GM21381 (cell line): ENCODE measurements around the gene PRKCI.
"Not testable (repeated sequence)": the region's sequence is repeated elsewhere in the genome, so short reads cannot be mapped to it uniquely, and the experiment has no call there.

Experiments
- ATAC-seq: cut with Tn5 transposase; IDR thresholded peaks from one replicate; pipeline ENCODE4 v1.9.1; 2021; ENCODE audit warnings: mild to moderate bottlenecking, moderate library complexity; ENCODE audit not compliant: unreplicated experiment

PRKCI gene

DNA sequence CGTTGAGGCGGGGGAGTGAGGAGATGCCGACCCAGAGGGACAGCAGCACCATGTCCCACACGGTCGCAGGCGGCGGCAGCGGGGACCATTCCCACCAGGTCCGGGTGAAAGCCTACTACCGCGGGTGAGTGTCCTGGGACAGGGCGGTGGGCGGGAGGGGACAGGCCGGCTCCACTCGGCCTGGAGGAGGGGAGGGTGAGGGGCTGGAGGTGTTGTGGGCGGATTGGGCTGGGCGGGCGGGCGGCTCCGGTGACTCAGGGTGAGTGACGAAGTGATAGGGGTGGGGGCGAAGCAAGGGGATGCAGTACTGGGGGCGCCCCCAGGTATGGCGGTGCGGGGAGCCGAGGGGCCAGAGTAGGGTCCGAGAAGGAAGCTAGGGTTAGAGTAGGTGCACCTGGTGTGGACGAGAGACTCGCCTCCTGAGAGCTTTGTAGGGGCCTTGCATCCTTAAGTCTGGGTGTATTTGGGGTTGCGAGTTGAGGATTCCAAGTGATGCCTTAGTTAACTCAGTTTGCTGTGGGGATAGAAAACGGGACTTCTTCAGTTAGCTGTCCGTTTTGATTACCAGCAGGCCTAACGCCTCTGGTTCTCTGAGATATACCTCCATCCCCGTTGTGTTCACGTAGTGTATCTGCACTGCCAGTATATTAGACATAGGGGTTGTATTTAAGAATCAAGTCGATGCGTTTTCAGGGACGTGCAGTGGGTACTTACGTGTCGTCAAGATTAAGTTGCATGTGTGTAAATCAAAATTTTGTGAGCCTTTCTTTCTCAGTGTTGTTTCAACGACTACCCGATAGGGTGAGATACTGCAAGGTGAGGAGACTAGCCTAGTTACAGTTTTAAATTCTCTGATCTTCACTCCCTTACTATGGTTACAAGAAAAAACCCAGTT is 670 bp downstream of the PRKCI start:
- ATAC-seq = no peak

DNA sequence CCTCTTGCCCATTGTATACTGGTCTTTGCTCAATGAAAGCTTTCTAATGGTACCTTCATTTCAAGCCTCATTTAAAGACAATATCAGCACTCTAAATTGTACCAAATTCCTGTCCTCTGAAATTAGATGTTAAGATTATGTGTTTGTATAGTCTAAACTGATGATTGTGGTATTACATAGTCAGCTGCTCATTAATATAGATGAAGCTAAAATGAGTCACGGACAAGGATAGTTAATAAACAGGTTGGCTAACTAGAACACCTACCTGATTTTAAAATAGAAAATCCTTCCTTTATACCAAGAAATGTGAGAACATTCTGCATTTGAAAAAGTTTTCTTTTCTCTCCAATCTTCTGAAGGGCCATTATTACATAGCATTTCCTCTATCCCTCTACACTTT is 2.9 kb downstream of the PRKCI start:
- ATAC-seq = no peak

DNA sequence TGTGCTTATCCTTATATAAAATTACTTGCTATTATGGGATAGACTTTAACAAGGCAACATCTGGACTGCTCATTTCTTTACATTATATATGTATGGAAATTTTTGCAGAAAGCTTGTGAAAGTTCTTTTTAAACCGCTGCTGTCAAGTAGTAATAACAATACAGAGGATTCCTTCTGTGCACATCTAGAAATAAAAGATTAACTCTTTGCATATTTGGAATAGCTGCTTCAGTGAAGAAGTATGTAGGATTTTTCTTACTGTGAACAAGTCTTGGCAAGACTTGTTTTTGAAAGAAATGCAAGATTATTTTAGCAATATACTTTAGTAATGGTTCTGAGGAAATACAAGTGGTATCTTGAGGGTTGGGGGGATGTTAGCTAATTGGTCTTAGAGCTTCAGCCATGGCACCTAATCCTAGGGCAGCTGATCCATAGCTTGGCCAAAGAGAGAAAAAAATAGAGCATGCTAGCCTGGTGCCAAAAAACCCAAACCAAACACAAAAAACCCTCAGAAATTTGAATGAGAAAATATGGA is 4.3 kb downstream of the PRKCI start:
- ATAC-seq = no peak

DNA sequence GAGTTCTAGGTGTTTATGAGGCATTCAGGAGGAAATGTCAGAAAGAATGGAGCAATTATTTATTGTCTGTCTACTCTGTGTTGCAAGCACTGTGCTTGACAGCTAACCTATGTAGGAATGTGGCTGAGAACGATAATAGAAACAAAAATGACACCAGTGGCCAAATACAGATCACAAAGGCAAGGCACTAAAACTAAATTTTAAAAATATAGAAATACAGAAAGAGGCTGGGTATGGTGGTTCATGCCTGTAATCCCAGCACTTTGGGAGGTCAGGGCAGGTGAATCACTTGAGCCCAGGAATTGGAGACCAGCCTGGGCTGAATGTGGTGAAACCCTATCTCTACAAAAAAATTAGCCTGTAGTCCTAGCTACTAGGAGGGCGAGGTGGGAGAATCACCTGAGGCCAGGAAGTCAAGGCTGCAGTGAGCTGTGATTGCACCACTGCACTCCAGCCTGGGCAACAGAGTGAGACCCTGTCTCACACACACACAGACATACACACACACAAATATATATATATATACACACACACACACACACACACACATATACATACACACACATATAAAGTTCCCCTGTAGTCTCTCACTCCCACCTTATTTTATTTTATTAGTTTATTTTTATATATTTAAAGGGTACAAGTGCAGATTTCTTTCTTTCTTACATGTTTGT is 6.0 kb downstream of the PRKCI start:
- no peak for ATAC-seq

DNA sequence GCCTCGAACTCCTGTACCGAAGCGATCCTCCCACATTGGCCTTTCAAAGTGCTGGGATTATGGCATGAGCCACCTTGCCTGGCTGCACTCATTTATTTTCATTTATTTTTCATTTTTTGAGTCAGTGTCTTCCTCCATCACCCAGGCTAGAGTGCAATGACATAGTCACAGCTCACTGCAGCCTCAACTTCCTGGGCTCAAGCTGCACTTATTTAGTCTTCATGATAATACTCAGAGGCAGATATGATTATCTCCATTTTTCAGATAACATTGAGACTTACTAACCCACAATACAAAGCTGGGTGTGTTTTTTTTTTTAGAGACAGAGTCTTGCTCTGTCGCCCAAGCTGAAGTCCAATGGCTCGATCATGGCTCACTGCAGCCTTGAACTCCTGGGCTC is 10.0 kb downstream of the PRKCI start:
- ATAC-seq = no peak

DNA sequence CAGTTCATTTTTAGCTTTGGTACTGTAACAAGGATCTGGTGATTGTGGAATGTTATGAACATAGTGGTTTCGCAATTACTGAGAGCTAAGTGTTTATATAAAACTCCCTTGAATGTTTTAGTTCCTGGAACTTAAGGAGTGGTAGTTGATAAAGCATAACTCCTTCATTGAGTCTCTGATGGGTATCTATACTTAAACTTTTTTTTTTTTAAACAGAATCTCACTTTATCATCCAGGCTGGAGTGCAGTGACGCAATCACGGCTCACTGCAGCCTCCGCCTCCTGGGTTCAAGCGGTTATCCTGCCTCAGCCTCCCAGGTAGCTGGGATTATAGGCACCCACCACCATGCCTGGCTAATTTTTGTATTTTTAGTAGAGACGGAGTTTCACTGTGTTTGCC is 11.3 kb downstream of the PRKCI start:
- ATAC-seq = no peak

DNA sequence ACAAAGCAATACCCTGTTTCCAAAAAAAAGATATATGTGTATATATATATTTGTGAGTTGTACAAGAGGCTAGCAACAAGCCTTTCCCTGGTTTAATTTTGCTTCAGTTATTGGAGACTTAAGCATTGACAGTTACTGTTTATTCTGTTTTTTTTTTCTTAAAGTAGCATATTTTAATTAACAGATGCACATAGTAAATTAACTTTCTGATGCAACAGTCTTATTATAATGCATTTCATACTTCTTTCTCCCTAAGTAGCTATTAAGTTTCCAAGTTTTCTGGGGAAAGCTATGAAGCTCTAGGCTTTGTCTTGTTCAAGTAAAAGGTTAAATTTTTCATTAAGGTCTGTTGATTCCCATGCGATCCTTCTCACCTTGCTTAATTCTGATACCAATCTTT is 17.9 kb downstream of the PRKCI start:
- ATAC-seq = no peak

DNA sequence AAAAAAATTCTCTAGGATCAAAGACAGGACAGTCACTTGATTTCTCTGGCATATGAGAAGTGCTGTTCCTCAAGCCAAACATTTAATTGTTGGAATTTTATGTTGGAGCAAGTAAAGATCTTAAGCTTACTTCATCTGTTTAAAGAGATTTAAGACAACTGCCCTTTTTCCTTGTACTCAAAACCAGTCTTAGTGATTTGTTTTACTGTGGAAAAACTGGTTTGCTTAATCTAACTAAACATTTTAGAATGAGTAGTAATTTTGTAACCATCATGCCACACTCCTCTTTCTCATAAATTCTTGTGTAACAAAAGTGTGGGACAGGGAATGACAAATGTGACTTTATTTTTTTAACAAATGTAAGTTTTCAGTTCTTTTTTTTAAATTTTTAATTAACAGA is 18.4 kb downstream of the PRKCI start:
- ATAC-seq = no peak

DNA sequence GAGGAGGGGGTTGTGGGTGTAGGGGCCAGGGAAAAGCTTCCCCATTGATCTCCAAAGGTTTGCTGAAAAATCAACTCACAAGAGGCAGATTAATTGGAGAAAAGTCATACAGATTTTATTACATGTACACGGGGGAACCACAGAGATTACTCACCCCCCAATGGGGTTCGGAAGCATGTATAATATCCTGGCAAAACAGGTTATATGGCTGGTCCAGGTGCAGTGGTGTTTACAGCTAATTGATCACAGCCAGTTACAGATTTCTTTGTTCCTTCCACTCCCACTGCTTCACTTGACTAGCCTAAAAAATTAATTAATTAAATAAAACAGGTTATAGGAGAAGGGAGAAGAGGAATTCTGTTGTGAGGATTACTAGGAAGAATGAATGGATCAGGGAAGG is 22.4 kb downstream of the PRKCI start:
- no peak for ATAC-seq

DNA sequence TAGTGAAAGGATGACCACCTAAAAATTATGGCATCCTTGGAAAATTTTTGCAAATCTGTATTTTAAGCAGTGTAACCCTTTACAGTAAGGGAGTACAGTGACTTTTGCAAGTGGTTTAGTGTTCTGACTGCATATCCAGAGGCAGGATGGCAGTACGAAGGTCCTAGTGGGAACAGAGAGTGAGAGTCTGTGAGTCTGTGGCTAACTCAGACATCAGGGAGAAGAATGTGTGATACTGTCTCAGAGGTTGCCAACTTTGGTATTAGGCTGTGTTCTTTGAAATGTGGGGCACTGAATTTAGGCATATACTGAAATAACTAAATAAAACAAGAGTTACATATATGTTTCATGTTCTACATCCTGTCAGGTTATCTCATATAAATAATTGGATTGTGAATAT is 25.7 kb downstream of the PRKCI start:
- peak; percentile 33 for ATAC-seq

DNA sequence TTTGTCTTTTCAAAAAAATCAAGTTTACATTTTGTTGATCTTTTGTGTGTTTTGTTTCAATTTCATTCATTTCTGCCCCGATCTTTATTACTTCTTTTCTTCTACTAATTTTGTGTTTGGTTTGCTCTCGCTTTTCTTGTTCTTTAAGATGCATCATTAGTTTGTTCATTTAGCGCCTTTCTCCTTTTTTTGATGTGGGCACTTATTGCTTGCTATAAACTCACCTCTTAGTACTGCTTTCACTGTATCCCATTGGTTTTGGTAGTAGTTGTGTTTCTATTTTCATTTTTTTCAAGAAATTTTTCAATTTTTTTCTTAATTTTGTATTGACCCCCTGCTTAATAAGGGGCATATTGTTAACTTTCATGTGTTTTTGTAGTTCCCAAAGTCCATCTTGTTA is 34.4 kb downstream of the PRKCI start:
- ATAC-seq = peak; percentile 0

DNA sequence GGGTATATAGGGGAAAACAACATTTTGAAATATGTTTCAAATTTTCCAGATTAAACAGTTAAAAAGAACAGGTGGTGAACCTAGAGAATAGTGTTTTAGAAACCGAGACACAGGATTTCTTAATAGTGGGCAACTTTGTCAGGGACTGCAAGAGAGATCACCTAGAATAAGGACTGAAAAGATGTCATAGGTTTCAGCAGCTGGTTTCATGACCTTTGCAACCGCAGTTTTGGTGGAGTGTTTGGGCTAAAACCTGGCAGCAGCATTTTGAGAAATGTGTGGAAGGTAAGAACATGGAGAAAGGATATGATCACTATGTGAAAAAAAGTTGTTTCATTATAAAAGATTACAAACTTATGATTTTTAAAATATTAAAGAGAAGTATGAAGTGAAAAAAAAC is 34.9 kb downstream of the PRKCI start:
- ATAC-seq = peak; percentile 71

DNA sequence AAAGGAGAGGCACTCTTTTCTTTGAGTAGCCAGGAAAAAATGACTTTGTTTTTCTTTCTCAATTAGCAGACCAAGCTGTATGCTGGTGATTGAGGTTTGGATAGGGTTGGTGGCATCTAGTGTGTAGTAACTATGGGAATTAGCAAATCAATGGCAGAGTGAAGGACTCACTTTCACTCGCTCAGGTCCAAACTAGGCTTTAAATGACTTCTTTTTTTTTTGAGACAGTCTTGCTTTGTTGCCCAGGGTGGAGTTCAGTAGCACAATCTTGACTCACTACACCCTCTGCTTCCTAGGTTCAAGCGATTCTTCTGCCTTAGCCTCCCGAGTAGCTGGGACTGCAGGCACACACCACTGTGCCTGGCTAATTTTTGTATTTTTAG is 35.9 kb downstream of the PRKCI start:
- no peak for ATAC-seq

DNA sequence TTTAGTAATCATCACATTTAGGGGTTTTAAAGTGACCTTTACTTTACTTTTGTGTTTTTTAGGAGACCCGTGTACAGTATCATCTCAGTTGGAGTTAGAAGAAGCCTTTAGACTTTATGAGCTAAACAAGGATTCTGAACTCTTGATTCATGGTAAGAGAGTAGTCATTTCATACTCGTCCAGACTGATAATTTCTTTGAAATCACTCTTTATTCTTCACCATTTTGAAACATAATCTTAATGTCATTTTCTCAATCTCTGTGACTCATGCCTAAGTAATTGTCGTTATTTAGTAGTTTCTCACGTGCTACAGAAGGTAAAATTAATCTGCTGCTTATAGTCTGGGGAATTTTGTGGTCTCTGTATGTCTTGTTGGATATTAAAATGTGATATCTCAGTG is 37.7 kb downstream of the PRKCI start:
- ATAC-seq = no peak

DNA sequence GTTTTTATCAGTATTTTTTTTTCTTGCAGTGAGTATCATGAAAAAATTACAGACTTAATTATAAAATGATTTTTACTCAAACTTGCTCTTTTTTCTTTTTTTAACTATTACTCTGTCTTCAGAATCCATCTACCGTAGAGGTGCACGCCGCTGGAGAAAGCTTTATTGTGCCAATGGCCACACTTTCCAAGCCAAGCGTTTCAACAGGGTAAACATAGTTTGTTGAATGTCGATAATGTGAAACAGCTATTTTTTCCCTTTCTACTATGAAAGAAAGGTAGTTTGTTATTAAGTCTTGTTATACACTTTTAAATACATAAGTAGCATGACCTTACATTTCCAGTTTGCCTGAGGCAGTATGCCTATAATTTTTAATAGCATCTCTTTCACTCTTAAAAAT is 45.6 kb downstream of the PRKCI start:
- ATAC-seq = no peak

DNA sequence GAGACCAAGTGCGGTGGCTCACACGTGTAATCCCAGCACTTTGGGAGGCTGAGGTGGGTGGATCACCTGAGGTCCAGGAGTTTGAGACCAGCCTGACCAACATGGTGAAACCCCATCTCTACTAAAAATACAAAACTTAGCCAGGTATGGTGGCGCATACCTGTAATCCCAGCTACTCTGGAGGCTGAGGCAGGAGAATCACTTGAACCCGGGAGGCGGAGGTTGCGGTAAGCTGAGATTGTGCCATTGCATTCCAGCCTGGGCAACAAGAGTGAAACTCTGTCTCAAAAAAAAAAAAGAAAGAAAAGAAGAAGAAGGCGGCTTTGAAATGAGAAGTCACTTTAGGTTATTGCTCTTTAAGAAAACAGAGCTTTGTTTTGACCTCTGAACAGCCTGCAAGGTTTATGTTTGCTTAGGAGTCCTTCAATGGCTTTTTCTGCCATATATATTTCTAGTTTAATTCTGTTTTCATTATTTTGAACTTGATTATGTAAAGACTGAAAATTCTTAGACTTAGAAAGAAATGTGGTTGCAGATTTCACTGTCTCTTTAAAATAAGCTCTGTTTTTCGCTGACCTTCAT is 47.5 kb downstream of the PRKCI start:
- not testable (repeated sequence) for ATAC-seq

DNA sequence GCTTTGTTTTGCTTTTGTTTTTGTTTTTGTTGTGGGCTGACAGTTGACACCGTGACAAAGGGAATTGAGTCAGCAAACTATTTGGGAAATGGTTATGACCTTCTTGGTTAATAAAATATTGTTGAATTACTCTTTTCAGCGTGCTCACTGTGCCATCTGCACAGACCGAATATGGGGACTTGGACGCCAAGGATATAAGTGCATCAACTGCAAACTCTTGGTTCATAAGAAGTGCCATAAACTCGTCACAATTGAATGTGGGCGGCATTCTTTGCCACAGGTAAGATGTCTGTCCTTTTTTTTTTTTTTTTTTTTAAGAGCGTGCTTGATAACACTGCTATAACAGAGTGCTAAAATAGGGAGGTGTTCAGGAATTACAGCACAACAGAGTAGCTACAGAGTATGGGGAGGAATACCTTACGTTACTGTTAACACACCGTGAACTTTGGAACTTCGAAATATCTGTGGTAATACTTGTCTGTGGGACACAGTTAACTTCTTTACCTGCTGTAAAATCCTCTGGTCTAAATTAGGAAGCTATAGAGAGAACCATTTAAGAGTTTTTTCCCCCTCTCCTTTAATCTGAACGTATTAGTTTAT is 48.2 kb downstream of the PRKCI start:
- no peak for ATAC-seq

DNA sequence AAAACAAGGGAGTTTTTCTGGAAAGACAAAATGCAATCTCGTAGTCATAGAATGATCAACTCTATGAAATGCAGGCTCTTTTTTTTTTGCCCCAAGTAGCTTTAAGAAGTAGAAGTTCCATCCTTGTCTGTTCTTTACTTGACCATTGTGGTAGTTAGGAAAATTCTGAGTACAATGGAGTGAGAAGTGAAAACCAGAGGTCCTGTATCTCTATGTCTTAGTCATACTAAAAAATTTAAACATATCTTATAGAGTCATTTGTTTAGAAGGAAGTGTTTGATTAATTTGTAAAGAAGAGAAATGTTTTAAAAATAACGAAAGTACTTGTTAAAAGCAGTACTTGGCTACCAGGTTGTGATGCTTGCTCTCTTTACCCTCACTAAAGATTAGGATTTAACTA is 52.4 kb downstream of the PRKCI start:
- no peak for ATAC-seq

DNA sequence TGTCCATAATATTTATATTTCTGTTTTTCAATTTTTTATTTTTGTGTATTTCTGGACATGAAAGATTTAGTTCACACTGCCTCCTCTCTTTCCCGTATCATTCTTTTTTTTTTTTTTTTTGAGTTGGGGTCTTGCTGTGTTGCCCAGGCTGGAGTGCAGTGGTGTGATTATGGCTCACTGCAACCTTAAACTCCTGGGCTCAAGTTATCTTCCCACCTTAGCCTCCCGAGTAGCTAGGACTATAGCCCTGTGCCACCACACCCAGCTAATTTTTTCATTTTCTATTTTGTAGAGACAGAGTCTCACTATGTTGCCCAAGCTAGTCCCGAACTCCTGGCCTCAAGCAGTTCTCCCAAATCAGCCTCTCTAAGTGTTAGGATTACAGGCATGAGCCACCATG is 53.6 kb downstream of the PRKCI start:
- no peak for ATAC-seq

DNA sequence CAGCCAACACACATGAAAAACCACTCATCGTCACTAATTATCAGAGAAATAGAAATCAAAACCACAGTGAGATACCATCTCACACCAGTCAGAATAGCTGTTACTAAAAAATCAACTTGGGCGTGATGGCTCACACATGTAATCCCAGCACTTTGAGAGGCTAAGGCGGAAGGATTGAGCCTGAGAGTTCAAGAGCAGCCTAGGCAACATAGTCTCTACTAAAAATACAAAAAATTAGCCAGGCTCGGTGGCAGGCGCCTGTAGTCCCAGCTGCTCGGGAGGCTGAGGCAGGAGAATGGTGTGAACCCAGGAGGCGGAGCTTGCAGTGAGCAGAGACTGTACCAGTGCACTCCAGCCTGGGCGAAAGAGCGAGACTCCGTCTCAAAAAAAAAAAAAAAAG is 55.1 kb downstream of the PRKCI start:
- ATAC-seq = not testable (repeated sequence)

DNA sequence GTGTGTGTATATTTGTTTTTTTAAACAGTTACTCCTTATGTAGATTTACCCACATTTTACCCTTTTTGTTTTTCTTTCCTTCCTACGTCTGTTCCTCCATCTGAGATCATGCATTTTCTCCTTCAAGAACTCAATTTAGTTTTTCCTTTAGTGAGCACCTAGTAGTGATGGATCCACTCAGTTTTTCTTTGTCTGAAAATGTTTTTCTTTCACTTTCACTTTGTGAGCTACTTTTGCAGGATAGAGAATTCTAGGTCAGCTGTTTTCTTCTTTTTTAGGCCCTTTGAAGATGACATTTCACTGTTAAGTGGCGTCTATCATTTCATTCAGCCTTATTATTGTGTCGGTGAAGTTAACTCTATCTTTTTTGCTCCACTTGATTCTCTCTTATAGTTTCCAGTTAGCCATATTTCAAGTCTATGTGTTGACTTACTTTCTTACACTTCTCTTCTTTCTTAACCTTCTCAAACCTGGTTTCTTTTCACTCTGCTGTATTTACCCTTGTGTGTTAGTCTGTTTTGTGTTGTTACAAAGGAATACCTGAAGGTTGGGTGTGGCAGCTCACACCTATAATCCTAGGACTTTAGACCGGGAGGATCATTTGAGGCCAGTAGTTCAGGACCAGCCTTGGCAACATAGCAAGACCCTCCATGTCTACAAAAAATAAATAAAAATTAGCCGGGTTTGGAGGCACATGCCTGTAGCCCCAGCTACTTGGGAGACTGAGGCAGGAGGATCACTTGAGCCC is 55.8 kb downstream of the PRKCI start:
- ATAC-seq = no peak
